NCI-H2081 (cell line): Measurements from ENCODE around the gene TRAFD1.
A peak's percentile ranks its signal among the peaks of the same experiment; 100 is the strongest.
"Not testable (repeated sequence)": the region's sequence is repeated elsewhere in the genome, so short reads cannot be mapped to it uniquely, and the experiment has no call there.

Source experiments
- DNase-seq, 2 experiments: peaks; one replicate each; lab custom pipeline; 2025; lab: John Stamatoyannopoulos, UW

Gene TRAFD1

GRCh38 chr12:112158461-112159145 is 33.2 kb downstream of the TRAFD1 start:
- DNase-seq, result not testable (repeated sequence)

- no peak for DNase-seq
These were observed 33.8 kb downstream of the TRAFD1 start for GRCh38 chr12:112159146-112159541.

- DNase-seq, result no peak
These were observed 35.3 kb downstream of the TRAFD1 start for GRCh38 chr12:112160611-112161010.

- DNase-seq, result no peak
These were observed 36.4 kb downstream of the TRAFD1 start for GRCh38 chr12:112161711-112162110.

- no peak for DNase-seq
These were observed 37.0 kb downstream of the TRAFD1 start for GRCh38 chr12:112162241-112162790.

DNA sequence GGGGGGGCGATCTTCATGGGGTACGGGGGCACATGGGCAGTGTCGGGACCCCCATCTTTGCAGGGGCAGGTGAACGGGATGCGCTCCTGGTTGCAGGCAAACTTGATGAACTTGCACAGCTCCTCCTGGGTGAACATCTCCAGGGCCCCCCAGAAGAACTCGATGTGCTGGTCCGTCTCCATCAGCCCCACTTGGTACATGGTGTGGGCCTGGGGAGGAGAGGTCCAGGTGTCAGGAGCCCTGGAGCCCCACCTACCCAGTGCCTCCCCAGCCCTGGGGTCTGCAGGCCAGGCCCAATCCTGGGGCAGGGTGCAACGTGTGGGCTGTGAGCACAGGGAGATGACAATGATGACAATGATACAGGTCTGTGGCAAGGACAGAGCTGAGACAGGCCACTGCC is 37.7 kb downstream of the TRAFD1 start:
- no peak for DNase-seq

- DNase-seq, result no peak
These were observed 38.2 kb downstream of the TRAFD1 start for GRCh38 chr12:112163471-112163991.

GRCh38 chr12:112164011-112164660 is 38.8 kb downstream of the TRAFD1 start:
- DNase-seq, result no peak

DNA sequence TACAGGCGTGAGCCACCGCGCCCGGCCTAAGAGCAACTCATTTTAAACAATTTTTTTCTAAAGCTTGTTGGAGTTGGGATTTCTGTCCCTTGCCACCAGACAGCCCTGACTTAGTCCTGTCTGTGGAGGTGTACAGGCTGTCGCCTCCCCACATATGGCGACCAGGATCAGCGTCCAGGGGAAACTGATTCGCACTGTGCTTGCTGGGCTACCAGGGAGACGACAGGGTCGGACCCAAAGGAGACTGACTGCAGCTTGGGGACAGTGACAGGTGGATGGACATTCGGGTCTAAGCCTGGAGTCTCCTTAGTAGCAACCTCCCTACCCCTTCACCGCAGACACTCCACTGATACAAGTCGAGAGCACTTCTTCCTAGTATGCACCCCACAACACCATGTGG is 40.3 kb downstream of the TRAFD1 start:
- DNase-seq, result no peak

GRCh38 chr12:112166051-112167015 is 41.0 kb downstream of the TRAFD1 start:
- no peak for DNase-seq

DNA sequence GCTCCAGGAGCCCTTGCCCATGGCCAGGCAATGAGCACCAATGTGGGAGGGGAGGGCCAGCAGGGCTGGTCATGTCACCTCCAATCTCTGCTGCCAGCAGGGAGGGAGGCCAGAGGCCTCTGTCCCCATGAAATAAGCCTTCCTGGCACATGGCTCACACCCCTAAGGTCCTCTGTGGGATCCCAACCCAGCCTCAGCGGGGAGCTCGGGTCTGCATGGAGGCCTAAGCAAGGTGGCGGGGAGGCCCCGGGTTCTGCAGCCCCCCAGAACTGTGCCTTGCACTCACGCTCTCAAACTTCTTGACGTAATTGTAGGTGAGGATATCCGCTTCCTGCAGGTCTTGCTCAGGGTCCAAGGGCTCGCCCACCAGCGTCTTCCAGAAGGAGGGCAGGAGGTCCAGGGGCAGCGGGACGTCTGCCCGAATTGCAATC is 41.7 kb downstream of the TRAFD1 start:
- no peak for DNase-seq

DNA sequence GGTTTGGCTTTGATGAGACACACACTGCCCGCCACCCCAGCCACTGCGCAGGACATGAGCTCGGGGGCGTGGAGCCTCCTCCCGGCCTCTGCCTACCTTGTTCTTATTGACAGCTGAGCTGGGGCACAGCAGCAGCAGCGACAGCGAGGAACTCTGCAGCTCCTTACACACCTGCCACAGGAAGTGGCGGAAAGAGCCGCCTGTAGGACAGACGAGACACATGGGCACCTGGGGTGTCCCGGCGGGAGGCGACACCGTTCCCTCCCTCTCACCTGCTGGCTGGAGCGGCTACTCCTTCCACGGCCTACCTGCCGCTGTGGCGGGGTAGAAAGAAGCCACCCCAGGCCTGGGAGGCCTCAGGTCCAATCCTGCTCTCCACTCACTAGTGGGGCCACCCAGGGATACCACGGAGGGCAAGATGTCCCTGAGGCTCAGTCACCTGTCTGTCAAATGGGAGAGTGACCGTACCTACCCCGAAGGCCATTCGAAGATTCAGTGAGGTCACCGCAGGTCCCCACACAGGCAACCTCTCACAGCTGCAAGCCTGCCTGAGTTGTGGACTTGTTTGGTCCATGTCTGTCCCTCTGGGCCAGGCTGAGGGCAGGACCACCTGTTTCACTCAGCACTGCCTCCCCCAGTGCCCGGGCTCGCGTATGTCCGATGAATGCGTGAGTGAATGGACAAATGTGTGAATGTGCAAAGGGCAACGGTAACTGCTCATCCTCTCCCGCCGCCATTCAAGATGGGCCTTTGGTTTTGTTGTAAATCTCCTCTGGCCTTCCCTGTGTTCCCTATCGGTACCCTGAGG is 42.6 kb downstream of the TRAFD1 start:
- DNase-seq, result peak; percentile 16 to 47

- DNase-seq, result no peak
These were observed 43.2 kb downstream of the TRAFD1 start for GRCh38 chr12:112168561-112168971.

DNA sequence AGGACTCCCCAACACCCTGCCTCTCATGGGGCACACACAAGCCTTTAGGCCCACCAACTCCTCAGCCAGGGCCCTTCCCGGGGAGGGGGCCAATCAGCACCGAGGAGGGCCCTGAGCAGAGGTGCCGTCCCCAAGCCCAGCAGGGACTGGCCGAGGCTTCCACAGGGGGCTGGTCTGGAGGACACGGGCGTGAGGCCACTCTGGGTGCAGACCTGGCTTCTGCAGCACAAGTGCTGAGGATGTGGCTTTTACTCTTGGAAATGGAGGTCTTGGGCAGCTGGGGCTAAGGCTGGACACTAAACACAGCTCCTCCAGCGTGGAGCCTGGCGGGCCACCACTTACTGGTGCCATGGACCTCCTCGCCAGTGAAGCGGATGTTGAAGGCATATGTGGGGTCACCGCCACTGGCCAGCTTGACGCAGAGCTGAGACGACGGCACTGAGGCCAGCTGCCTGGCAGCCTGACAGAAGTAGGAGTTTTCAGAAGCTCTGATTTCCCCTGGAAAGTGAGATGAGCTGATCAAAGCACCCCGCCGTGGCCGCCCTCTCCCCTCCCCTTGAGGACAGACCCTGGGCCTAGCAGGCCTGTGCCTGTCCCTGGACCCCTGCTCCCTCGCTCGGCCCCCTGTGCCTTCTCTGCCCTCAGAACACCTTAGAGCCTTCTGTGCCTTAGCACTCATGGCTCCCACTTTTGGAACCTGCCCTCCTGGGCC is 44.0 kb downstream of the TRAFD1 start:
- DNase-seq, result no peak

DNA sequence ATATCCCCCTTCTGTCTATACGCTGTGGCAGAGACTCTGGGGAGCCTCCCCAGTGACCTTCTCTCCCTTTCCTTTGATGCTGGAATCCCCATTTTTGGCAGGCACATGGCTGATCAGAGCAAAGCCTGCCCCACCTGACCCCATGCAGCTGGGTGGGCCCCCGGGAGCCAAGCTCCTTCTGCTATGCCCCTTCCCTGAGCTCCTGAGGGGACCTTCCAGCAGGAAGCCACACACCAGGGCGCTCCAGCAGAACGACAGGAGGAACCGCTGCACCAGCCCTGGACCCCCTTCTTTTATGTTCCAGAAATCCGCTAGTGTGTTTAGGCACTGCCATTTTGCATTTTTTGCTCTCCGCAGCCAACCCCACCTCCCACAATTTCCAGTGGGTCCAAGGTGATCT is 44.6 kb downstream of the TRAFD1 start:
- no peak for DNase-seq

DNA sequence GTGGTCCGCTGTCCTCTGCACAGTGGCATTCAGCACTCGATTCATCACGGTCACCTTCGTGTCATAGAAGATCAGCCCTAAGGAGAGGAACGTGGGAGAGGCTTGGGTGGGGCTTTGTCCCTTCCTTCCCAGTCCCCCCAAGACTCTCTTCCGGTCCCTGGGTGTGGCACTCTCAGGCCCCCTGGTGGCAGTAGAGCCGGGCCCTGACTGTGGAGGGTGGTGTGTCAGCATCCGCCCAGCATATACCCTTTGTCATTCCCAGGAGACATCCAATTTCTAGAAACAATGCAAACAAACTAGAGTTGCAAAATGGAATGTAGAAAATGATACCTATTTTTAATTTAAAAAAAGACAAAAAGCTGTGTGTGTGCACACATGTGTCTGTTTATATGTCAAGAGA is 45.0 kb downstream of the TRAFD1 start:
- DNase-seq, result no peak

- no peak for DNase-seq
These were observed 45.7 kb downstream of the TRAFD1 start for GRCh38 chr12:112170971-112171596.

- DNase-seq, result no peak
These were observed 47.4 kb downstream of the TRAFD1 start for GRCh38 chr12:112172556-112173324.
